GM23248 (cell line): ENCODE results near the gene TRIP4.

Experiments
- EZH2 ChIP-seq: fragments of 200-600 bp; sonication (generic); IDR thresholded peaks from 2 replicates; pipeline ENCODE4 v1.6.1; 2018; ENCODE audit warnings: antibody characterized with exemption, mild to moderate bottlenecking; ENCODE audit not compliant: insufficient read depth, poor library complexity, severe bottlenecking
- EZH2phosphoT487 ChIP-seq: fragments of 200-600 bp; sonication (generic); IDR thresholded peaks from 2 replicates; pipeline ENCODE4 v1.6.1; 2018; ENCODE audit warnings: antibody characterized with exemption, moderate library complexity, mild to moderate bottlenecking, low read depth; ENCODE audit not compliant: insufficient read depth

DNA sequence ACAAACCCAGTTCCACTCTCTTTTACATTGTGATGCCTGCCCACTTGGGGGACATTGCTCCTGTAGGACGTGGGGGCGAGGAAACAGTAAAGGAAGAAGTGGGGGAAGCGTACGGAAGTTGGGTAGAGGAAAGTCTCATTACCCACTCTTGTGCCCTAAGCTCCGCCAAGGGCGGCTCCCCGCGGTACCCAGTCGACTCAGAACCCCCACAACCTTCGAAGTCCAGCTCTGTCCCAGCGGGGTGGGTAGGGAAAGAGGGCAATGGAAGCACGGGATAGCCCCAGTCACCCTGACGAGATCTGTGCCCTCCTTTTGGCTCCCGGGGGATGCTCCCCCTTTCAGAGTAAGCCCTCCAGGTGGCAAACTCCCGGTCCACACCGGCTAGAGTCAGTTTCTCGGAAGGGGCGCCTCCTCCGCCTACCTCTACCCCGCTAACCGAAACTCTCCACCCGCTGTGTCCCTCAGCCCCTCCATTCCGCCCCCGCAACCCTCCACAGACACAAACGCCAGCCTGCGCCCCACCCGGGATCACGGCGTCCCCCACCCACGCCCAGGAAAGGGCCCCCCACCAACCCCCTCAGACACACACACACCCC lies 32.2 kb upstream of the TRIP4 start:
- TF ChIP-seq EZH2: no peak
- TF ChIP-seq EZH2phosphoT487: no peak
